ENCODE data around the gene NUBPL.

Gene NUBPL

GRCh38 chr14:31825459-31825858 lies 264.3 kb downstream of the NUBPL start:
- H3K4me3 ChIP-seq (ENCODE audit: low read depth, low read length) = no peak overlapping the region
- DNase-seq (ENCODE audit: low read depth) = no peak
- TF ChIP-seq CTCF (IDR thresholded peaks at IDR 0.05; ENCODE audit: low read depth, low read length, missing control alignments) = no peak

- no peak for TF ChIP-seq CTCF (IDR thresholded peaks at IDR 0.05; ENCODE audit: low read depth, low read length, missing control alignments)
- H3K4me3 ChIP-seq (ENCODE audit: low read depth, low read length) = no peak overlapping the region
- DNase-seq (ENCODE audit: low read depth) = no peak
Observed at GRCh38 chr14:31827325-31827724, 266.1 kb downstream of the NUBPL start.

- DNase-seq (ENCODE audit: low read depth) = no peak
- TF ChIP-seq CTCF (IDR thresholded peaks at IDR 0.05; ENCODE audit: low read depth, low read length, missing control alignments) = no peak
- H3K4me3 ChIP-seq (ENCODE audit: low read depth, low read length) = no peak overlapping the region
Observed at GRCh38 chr14:31828946-31829868, 268.0 kb downstream of the NUBPL start.

- H3K4me3 ChIP-seq (ENCODE audit: low read depth, low read length) = no peak overlapping the region
- no peak for TF ChIP-seq CTCF (IDR thresholded peaks at IDR 0.05; ENCODE audit: low read depth, low read length, missing control alignments)
- DNase-seq (ENCODE audit: low read depth) = no peak
Observed at GRCh38 chr14:31834616-31835015, 273.4 kb downstream of the NUBPL start.

GRCh38 chr14:31835049-31835448 lies 273.8 kb downstream of the NUBPL start:
- TF ChIP-seq CTCF (IDR thresholded peaks at IDR 0.05; ENCODE audit: low read depth, low read length, missing control alignments) = no peak
- no peak for DNase-seq (ENCODE audit: low read depth)
- H3K4me3 ChIP-seq (ENCODE audit: low read depth, low read length) = no peak overlapping the region

GRCh38 chr14:31837031-31837430 lies 275.8 kb downstream of the NUBPL start:
- no peak for TF ChIP-seq CTCF (IDR thresholded peaks at IDR 0.05; ENCODE audit: low read depth, low read length, missing control alignments)

GRCh38 chr14:31842899-31843298 lies 281.7 kb downstream of the NUBPL start:
- DNase-seq (ENCODE audit: low read depth) = no peak
- no peak for TF ChIP-seq CTCF (IDR thresholded peaks at IDR 0.05; ENCODE audit: low read depth, low read length, missing control alignments)
- no peak overlapping the region for H3K4me3 ChIP-seq (ENCODE audit: low read depth, low read length)

More at GRCh38 chr14:31837031-31837430, 275.8 kb downstream of the NUBPL start:
- no peak overlapping the region for H3K4me3 ChIP-seq (ENCODE audit: low read depth, low read length)
- DNase-seq (ENCODE audit: low read depth) = no peak
